Stomach (tissue), 4 donors: Measurements from ENCODE around the gene CD200R1L.

Experiments
- EP300 ChIP-seq: sonication (generic); formaldehyde crosslinking; IDR thresholded peaks from one replicate; pipeline ENCODE4 v1.6.1; 2017; ENCODE audit warnings: antibody characterized with exemption
- POLR2A ChIP-seq, 4 donors: fragments of 450-650 bp; IDR thresholded peaks; one replicate each; pipeline ENCODE4 v1.6.1; 2016; ENCODE audit warnings: antibody characterized with exemption in 4 of 4, control low read depth in 2 of 4, mild to moderate bottlenecking in 1 of 4, moderate library complexity in 1 of 4
- POLR2AphosphoS5 ChIP-seq, 3 donors: sonication (generic); formaldehyde crosslinking; IDR thresholded peaks; one replicate each; pipeline ENCODE4 v1.6.1; 2016; ENCODE audit warnings: antibody characterized with exemption in 3 of 3
- TF ChIP-seq, protein P1 (sequence below), 7 experiments: fragments of 450-650 bp in 4 of 7; fragments of 200-600 bp in 3 of 7; sonication (generic) in 3 of 7; IDR thresholded peaks; one replicate each; pipeline ENCODE4 v1.5.1; 2016 to 2019; ENCODE audit warnings: antibody characterized with exemption in 7 of 7, control low read depth in 2 of 7, mild to moderate bottlenecking in 1 of 7

DNA sequence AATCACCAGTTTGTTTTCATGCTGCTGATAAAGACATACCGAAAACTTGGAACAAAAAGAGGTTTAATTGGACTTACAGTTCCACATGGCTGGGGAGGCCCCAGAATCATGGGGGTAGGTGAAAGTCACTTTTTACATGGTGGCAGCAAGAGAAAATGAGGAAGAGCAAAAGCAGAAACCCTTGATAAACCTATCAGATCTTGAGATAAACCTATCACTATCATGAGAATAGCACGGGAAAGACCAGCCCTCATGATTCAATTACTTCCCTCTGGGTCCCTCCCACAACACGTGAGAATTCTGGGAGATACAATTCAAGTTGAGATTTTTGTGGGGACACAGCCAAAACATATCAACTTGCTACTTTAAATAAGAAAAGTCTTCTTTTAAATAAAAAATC lies 28.9 kb downstream of the CD200R1L start:
- TF ChIP-seq, protein P1, sequence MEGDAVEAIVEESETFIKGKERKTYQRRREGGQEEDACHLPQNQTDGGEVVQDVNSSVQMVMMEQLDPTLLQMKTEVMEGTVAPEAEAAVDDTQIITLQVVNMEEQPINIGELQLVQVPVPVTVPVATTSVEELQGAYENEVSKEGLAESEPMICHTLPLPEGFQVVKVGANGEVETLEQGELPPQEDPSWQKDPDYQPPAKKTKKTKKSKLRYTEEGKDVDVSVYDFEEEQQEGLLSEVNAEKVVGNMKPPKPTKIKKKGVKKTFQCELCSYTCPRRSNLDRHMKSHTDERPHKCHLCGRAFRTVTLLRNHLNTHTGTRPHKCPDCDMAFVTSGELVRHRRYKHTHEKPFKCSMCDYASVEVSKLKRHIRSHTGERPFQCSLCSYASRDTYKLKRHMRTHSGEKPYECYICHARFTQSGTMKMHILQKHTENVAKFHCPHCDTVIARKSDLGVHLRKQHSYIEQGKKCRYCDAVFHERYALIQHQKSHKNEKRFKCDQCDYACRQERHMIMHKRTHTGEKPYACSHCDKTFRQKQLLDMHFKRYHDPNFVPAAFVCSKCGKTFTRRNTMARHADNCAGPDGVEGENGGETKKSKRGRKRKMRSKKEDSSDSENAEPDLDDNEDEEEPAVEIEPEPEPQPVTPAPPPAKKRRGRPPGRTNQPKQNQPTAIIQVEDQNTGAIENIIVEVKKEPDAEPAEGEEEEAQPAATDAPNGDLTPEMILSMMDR (IDR thresholded peaks at IDR 0.05), result no peak
- TF ChIP-seq POLR2AphosphoS5 (IDR thresholded peaks at IDR 0.05), result no peak
- no peak for TF ChIP-seq EP300
- TF ChIP-seq POLR2A (IDR thresholded peaks at IDR 0.05), result no peak
